NCI-H1694 (cell line): Measurements from ENCODE around the gene ESRP2.

Experiments used
- DNase-seq: peaks from one replicate; lab custom pipeline; 2025; lab: John Stamatoyannopoulos, UW

Gene ESRP2

GRCh38 chr16:68217506-68217905 is 18.4 kb downstream of the ESRP2 start:
- no peak for DNase-seq

DNA sequence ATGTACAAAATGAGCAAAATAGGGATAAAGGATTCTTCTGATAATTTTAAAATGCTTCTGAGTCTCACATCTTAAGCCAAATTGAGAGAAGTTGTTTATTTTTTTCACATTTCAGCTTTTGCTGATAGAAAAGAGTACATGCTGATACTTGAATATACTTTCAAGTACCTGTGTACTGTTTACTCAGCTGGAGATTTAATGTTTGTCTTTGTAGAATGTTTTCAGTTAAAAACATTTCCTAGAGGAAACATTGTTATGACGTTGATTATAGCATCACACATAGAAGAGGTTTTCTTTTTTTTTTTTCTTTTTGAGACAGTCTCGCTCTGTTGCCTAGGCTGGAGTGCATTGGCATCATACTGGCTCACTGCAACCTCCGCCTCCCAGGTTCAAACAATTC is 19.7 kb downstream of the ESRP2 start:
- no peak for DNase-seq

GRCh38 chr16:68215302-68215701 is 20.6 kb downstream of the ESRP2 start:
- no peak for DNase-seq

DNA sequence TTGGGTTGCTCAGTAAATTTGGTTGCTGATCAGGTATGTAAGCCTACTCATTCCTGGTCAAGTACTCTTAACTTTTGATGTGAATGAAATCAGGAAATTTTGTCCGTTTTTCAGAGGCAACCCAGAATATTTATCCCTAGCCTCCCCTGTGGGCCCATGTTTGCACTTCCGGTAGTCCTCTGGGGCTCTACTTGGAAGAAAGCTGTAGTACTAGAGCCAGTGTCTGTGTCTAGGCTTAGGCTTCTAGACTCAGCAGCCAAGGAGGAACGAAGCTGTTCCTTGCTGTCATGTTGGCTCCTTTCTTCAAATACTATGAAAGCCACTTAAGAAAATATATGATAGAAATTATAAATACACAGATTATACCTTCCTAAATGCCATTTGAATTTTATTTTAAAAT is 21.2 kb downstream of the ESRP2 start:
- no peak for DNase-seq

- DNase-seq: no peak
These were observed 29.7 kb downstream of the ESRP2 start for GRCh38 chr16:68206245-68206644.

GRCh38 chr16:68202091-68202519 is 33.8 kb downstream of the ESRP2 start:
- peak; percentile 3 for DNase-seq

DNA sequence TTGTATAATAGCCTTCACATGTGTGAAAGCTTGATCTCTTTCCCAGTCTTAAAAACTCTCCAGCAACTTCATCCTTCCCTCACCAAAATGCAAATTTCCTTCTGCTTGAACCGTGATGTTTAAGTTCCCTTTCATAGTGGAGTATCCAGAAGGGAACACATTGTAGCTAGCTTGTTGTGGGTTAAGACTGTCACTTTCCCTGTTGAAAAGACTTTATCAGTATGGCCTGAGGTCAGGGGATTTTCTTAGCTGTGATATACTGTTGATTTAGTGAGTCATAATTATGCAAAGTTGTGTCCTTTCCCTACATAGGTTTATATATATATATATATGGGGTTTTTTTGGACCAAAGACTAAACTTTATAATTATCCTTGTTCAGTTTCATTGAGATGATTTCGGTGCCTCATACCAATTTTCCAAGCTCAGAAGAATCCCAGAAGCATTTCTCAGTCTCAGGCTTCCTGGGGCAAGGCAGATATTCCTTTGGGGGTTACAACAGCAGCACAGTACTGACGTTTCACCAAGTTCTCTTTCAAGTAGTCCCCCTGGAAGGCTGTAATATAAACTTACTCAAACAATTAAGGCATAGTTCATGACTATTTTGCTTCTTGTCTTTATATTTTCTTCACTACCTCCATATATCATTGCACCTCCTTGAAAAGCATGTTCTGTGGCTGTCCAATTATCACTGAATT is 35.7 kb downstream of the ESRP2 start:
- no peak for DNase-seq

GRCh38 chr16:68197250-68197649 is 38.7 kb downstream of the ESRP2 start:
- DNase-seq: no peak

DNA sequence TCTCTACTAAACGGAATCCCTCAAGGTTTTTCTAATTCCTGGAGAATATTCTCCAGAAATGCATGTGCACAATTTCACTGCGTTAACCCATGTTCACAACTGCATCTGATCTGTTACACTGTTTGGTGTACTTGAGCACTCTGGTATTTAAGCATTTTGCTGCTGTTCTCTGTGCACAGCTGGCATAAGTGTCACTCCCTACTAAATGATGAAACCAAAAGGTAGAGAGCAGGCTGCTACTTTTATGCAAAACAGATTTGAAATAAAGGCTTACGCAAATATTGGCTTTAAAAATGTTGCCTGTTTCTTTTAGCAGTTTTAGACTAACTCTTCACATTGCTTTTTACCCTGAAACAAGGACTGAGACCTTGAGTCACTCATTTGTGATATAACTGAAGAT is 41.7 kb downstream of the ESRP2 start:
- no peak for DNase-seq

- peak; percentile 53 for DNase-seq
These were observed 45.0 kb downstream of the ESRP2 start for GRCh38 chr16:68190736-68191510.

DNA sequence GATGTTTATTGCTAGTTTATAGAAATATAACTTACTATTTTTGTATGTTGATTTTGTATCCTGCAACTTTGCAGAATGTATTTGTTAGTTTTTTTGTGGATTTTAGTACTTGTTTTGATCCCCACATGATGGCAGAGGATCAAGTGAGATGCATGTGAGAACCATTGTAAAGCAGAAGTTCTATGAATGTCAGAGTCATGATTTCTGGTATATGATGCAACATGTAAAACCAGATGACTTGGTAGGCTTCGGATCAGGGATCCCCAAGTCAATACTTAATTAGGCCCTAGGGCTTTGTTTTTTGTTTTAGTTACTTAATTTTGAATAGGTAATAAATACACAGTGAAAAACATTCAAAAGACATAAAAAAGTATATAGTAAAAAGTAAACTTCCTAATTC is 45.8 kb downstream of the ESRP2 start:
- no peak for DNase-seq

GRCh38 chr16:68188170-68188569 is 47.8 kb downstream of the ESRP2 start:
- DNase-seq: no peak

DNA sequence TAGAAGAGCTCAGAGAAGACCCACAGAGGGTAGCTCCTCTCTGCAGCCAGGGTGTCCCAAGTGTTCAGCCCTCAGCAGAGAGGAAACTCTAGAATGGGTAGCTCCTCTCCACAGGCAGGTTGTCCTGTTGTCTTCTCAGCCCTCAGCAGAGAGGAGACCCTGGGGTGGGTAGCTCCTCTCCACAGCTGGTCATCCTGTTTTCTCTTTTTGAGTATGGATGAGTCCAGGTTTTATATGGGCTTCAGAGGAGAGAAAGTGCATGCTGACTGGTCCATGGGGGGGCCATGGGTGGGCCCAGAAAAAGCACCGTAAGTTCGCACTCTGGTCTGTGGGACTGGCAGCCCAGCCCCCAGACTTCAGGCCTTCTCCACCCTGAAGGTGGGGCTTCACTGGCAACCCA is 48.4 kb downstream of the ESRP2 start:
- no peak for DNase-seq

- DNase-seq: no peak
These were observed 49.0 kb downstream of the ESRP2 start for GRCh38 chr16:68186877-68187276.

- no peak for DNase-seq
These were observed 52.9 kb downstream of the ESRP2 start for GRCh38 chr16:68183046-68183445.

DNA sequence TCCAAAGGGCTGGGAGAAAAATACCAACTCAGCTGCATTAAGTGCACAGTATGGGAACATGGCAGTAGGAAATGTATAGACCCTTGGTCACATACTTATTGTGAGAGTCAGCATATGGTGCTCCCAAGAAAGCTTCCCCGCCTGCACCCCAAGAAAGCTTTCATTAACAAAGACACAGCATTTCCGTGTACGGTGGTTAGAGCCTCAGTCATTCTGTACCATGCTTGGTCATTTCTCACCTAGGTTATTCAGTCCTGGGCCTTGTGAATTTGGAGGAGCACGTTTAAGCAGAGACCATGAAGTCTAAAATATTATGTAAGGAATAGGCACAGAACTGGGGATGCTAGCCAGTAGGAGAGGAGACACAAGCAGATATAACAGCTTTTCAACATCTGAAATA is 56.1 kb downstream of the ESRP2 start:
- no peak for DNase-seq

- DNase-seq: no peak
These were observed 56.6 kb downstream of the ESRP2 start for GRCh38 chr16:68179196-68179795.
